ENCODE data around the gene PPP1R9A. TPM values are rescaled to one million over a fixed set of nuclear protein-coding genes. Genes with fewer than 3 reads are reported as not detected.

Gene PPP1R9A
- total RNA-seq, 2 experiments from 2014 or later: not detected

DNA sequence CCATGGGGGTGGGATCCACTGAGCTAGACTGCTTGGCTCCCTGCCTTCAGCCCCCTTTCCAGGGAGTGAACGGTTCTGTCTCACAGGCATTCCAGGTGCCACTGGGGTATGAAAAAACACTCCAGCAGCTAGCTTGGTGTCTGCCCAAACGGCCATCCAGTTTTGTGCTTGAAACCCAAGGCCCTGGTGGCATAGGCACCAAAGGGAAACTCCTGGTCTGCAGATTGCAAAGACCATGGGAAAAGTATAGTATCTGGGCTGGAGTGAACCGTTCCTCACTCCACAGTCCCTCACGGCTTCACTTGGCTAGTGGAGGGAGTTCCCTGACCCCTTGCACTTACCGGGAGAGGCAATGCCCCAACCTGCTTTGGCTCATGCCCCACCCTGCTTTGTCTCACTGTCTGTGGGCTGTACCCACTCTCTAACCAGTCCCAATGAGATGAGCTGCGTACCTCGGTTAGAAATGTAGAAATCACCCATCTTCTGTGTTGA is 62.7 kb downstream of the PPP1R9A start:
- Mint-ChIP-seq H3K9me3 (peaks cover 8% of the 10 kb centered on the region), H3K27me3 (ENCODE audit: low read depth) (no peaks in the 10 kb centered on the region), H3K27ac (no peak overlapping the region), H3K36me3 (ENCODE audit: low read depth) (no peaks in the 10 kb centered on the region), H3K4me3 (no peak overlapping the region), H3K4me1 (ENCODE audit: low read depth) (no peaks in the 10 kb centered on the region)
- DNase-seq: no peak
- CTCF ChIA-PET: no interaction called here
- intact Hi-C loops (cut with micrococcal nuclease): no loop called here

GRCh38 chr7:94971051-94971867 is 63.9 kb downstream of the PPP1R9A start:
- Mint-ChIP-seq H3K4me1 (ENCODE audit: low read depth) (no peaks in the 10 kb centered on the region), H3K4me3 (no peak overlapping the region), H3K9me3 (peaks cover 2% of the 10 kb centered on the region), H3K27me3 (ENCODE audit: low read depth) (no peaks in the 10 kb centered on the region), H3K27ac (no peak overlapping the region), H3K36me3 (ENCODE audit: low read depth) (no peaks in the 10 kb centered on the region)
- no peak for DNase-seq
- intact Hi-C loops (cut with micrococcal nuclease): no loop called here
- CTCF ChIA-PET: interaction anchor here (0.6 kb wide), 1 partner anchor 216 kb away, joined by 4 read pairs; no protein-coding TSS in a partner anchor

DNA sequence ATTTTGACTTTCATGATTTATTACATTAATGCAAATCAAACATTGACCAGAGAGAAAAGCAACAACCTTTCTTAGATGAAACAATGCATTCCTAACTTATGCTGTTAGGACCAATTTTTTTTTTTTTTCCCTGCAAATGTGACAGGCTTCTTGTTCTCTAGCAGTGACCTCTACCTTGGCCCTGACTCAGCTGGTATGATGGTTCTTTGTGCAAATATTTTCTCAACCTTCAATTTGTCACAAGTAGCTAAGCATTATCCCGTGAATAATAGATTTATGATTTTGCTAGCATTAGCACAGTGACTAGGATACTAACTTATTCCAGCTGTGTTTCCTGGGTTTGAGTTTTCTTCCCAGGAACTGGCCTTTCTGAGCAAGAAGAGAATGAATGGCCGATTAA is 64.9 kb downstream of the PPP1R9A start:
- DNase-seq: no peak
- intact Hi-C loops (cut with micrococcal nuclease): no loop called here
- Mint-ChIP-seq H3K4me3 (no peak overlapping the region), H3K9me3 (no peaks in the 10 kb centered on the region), H3K4me1 (ENCODE audit: low read depth) (no peaks in the 10 kb centered on the region), H3K27me3 (ENCODE audit: low read depth) (no peaks in the 10 kb centered on the region), H3K27ac (no peak overlapping the region), H3K36me3 (ENCODE audit: low read depth) (no peaks in the 10 kb centered on the region)
- CTCF ChIA-PET: no interaction called here

DNA sequence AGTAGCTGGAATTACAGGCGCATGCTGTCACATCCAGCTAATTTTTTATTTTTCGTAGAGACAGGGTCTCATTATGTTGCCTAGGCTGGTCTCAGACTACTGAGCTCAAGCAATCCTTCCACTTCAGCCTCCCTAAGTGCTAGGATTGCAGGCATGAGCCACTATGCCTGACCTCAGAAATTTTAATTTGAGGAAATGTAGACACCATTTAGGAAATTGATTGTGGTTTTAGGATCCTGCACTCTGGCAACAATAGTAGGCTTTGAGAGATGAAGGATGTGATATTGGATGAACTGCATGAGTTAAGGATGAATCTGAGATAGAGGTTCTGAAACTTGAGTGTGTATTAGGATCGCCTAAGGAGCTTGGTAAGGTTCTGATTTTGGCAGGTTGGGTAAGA is 66.5 kb downstream of the PPP1R9A start:
- Mint-ChIP-seq H3K4me3 (no peak overlapping the region), H3K36me3 (ENCODE audit: low read depth) (no peaks in the 10 kb centered on the region), H3K4me1 (ENCODE audit: low read depth) (no peaks in the 10 kb centered on the region), H3K9me3 (no peaks in the 10 kb centered on the region), H3K27me3 (ENCODE audit: low read depth) (no peaks in the 10 kb centered on the region), H3K27ac (no peak overlapping the region)
- no peak for DNase-seq
- intact Hi-C loops (cut with micrococcal nuclease): no loop called here
- CTCF ChIA-PET: no interaction called here

- no peak overlapping the region for H3K4me3 Mint-ChIP-seq
- no peaks in the 10 kb centered on the region for H3K36me3 Mint-ChIP-seq (ENCODE audit: low read depth)
- no peaks in the 10 kb centered on the region for H3K27me3 Mint-ChIP-seq (ENCODE audit: low read depth)
- H3K27ac Mint-ChIP-seq: no peak overlapping the region
- intact Hi-C loops (cut with micrococcal nuclease): no loop called here
- no peak for DNase-seq
- no peaks in the 10 kb centered on the region for H3K4me1 Mint-ChIP-seq (ENCODE audit: low read depth)
- H3K9me3 Mint-ChIP-seq: no peaks in the 10 kb centered on the region
- CTCF ChIA-PET: no interaction called here
These were observed 67.0 kb downstream of the PPP1R9A start for GRCh38 chr7:94974423-94974822.

DNA sequence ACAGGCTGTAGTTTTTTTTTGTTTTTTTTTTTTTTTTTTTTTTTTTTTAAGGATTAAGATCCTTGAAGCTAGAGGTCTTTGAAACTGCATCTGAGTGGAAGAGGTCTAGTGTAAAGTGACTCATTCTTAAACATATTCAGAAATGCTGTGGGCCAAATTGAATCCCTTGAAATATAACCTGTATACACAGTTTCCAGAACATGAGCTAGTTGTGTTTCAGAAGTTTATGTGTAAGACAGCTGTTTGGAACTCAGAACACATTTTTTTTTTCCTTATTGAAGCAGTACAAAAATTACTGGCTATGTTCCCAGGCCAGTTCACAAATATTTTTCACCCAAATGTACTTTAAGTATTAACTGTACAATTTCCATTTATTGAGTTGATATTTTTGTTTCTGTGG is 67.9 kb downstream of the PPP1R9A start:
- no peak for DNase-seq
- H3K27ac Mint-ChIP-seq: no peak overlapping the region
- intact Hi-C loops (cut with micrococcal nuclease): no loop called here
- CTCF ChIA-PET: no interaction called here
- H3K9me3 Mint-ChIP-seq: no peaks in the 10 kb centered on the region
- no peaks in the 10 kb centered on the region for H3K36me3 Mint-ChIP-seq (ENCODE audit: low read depth)
- H3K27me3 Mint-ChIP-seq (ENCODE audit: low read depth): no peaks in the 10 kb centered on the region
- H3K4me1 Mint-ChIP-seq (ENCODE audit: low read depth): no peaks in the 10 kb centered on the region
- no peak overlapping the region for H3K4me3 Mint-ChIP-seq

GRCh38 chr7:94980418-94981142 is 73.2 kb downstream of the PPP1R9A start:
- intact Hi-C loops (cut with micrococcal nuclease): no loop called here
- CTCF ChIA-PET: no interaction called here
- H3K4me3 Mint-ChIP-seq: no peak overlapping the region
- H3K27ac Mint-ChIP-seq: no peak overlapping the region
- DNase-seq: no peak
- no peaks in the 10 kb centered on the region for H3K27me3 Mint-ChIP-seq (ENCODE audit: low read depth)
- peaks cover 5% of the 10 kb centered on the region for H3K9me3 Mint-ChIP-seq
- no peaks in the 10 kb centered on the region for H3K4me1 Mint-ChIP-seq (ENCODE audit: low read depth)
- no peaks in the 10 kb centered on the region for H3K36me3 Mint-ChIP-seq (ENCODE audit: low read depth)

- Mint-ChIP-seq H3K27me3 (ENCODE audit: low read depth) (no peaks in the 10 kb centered on the region), H3K9me3 (peaks cover 4% of the 10 kb centered on the region)
These were observed 88.5 kb downstream of the PPP1R9A start for GRCh38 chr7:94995921-94996320.

DNA sequence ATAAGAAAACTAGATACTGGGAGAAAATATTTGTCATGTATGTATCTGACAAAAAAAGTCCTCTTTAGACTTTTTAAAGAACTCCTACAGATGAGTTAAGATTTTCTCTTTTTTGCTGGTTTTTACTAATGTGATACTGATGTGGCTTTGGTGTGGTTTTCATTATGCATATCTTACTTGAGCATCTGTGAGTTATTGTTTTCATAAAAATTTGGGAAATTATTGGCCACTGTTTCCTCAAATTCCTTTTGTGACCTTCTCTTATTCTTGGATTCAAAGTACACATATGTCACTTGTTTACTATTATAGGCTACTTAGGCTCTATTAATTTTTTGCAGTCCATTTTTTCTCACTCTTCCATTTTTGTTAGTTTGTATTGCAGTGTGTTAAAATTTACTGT is 89.0 kb downstream of the PPP1R9A start:
- CTCF ChIA-PET: no interaction called here
- Mint-ChIP-seq H3K4me1 (ENCODE audit: low read depth) (no peaks in the 10 kb centered on the region), H3K27me3 (ENCODE audit: low read depth) (no peaks in the 10 kb centered on the region), H3K9me3 (peaks cover under 1% of the 10 kb centered on the region), H3K4me3 (no peak overlapping the region), H3K36me3 (ENCODE audit: low read depth) (no peaks in the 10 kb centered on the region), H3K27ac (no peak overlapping the region)
- DNase-seq: no peak
- intact Hi-C loops (cut with micrococcal nuclease): no loop called here

More at GRCh38 chr7:94995921-94996320, 88.5 kb downstream of the PPP1R9A start:
- H3K4me1 Mint-ChIP-seq (ENCODE audit: low read depth): no peaks in the 10 kb centered on the region
- no peak for DNase-seq
- H3K4me3 Mint-ChIP-seq: no peak overlapping the region
- CTCF ChIA-PET: no interaction called here
- intact Hi-C loops (cut with micrococcal nuclease): no loop called here
- H3K36me3 Mint-ChIP-seq (ENCODE audit: low read depth): no peaks in the 10 kb centered on the region
- H3K27ac Mint-ChIP-seq: no peak overlapping the region

- no peak for DNase-seq
- Mint-ChIP-seq H3K27me3 (ENCODE audit: low read depth) (no peaks in the 10 kb centered on the region), H3K4me3 (no peak overlapping the region), H3K27ac (no peak overlapping the region), H3K36me3 (ENCODE audit: low read depth) (no peaks in the 10 kb centered on the region), H3K4me1 (ENCODE audit: low read depth) (no peaks in the 10 kb centered on the region), H3K9me3 (no peaks in the 10 kb centered on the region)
- intact Hi-C loops (cut with micrococcal nuclease): no loop called here
- CTCF ChIA-PET: no interaction called here
These were observed 90.2 kb downstream of the PPP1R9A start for GRCh38 chr7:94997547-94997946.

DNA sequence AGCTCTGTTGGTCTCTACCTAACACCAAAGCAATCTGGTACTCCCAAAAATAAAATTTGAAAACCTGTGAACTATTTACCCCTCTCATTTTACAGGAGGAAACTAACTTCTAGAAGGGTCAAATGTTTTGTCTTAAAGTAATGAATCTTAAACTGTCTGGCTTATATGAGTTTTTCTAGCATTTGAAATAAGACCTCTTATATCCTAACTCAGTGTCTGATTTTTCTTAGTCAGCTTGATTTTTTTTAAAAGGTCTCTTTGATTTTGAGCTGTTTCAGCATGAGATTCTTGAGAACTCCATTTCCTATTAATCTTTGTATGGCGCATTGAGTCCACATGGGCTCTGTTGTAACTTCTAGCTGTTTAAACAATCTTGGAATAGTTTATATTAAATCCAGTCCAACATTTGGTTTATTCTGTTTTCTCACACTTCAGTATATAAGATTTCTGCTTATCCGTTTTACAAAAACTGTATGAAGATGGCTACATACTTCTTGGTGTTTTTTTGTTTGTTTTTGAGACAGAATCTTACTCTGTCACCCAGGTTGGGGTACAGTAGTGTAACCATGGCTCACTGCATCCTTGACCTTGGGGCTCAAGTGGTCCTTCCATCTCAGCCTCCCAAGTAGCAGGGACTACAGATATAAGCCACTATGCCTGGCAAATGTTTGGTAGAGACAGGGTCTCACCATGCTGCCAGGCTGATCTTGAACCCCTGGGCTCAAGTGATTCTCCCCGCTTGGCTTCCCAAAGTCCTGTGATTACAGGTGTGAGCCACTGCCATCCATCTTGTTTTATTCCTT is 91.1 kb downstream of the PPP1R9A start:
- H3K4me3 Mint-ChIP-seq: no peak overlapping the region
- CTCF ChIA-PET: no interaction called here
- intact Hi-C loops (cut with micrococcal nuclease): no loop called here

DNA sequence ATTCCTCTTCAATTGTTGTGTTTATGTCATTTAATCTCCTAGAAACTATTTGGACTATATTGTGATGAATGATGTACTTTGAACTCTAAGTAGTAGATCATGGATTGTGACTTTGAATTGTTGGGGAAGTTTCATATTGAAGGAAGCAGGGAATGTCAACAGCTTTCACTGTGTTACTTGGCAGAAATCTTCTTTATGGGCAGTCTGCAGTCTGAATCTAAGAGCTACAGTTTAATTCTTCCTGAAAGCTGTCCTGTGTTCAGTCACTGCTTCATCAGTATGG is 91.6 kb downstream of the PPP1R9A start:
- Mint-ChIP-seq H3K27ac (no peak overlapping the region), H3K36me3 (ENCODE audit: low read depth) (no peaks in the 10 kb centered on the region), H3K4me1 (ENCODE audit: low read depth) (no peaks in the 10 kb centered on the region), H3K4me3 (no peak overlapping the region), H3K27me3 (ENCODE audit: low read depth) (no peaks in the 10 kb centered on the region), H3K9me3 (no peaks in the 10 kb centered on the region)
- DNase-seq: no peak
- CTCF ChIA-PET: no interaction called here
- intact Hi-C loops (cut with micrococcal nuclease): no loop called here

More for the DNA sequence above, 91.1 kb downstream of the PPP1R9A start:
- no peak for DNase-seq
- Mint-ChIP-seq H3K4me1 (ENCODE audit: low read depth) (no peaks in the 10 kb centered on the region), H3K27me3 (ENCODE audit: low read depth) (no peaks in the 10 kb centered on the region), H3K27ac (no peak overlapping the region), H3K9me3 (no peaks in the 10 kb centered on the region), H3K36me3 (ENCODE audit: low read depth) (no peaks in the 10 kb centered on the region)
